Measurements from ENCODE around the gene LMOD3.

DNA sequence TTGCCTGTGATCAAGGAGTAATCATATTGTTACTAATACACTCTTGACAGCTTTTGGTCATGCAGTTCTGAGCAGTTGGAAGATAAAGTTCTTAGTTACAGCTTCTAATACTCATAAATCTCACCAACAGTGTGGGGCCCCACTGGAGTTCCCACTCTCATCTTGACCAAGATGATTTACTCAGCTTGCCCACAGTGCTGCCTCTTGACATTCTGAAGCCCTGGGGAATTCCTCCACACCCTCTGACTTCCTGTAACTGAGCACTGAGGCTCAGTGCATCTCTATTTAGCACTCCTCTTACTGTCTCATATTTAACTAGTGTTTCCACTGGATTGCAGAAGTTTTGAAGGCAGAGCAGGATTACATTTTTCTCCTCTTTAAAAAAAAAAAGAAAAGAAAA, 39.6 kb downstream of the LMOD3 start:
- TF ChIP-seq CTCF (IDR thresholded peaks at IDR 0.05), result no peak
- TF ChIP-seq POLR2A (IDR thresholded peaks at IDR 0.05), result no peak

Data from Peyer's patch (tissue), 4 donors.